Brain microvascular endothelial cell (primary cell): ENCODE data around the gene CCL21.

Experiments used
- DNase-seq: peaks from one replicate; pipeline ENCODE4 v3.0.0-alpha.2; 2020
- H3K27ac ChIP-seq: fragments of 250-450 bp; sonication (Bioruptor Pico); 2 replicates; pipeline ENCODE4 v1.5.1; 2020; ENCODE audit warnings: mild to moderate bottlenecking, moderate library complexity
- H3K27me3 ChIP-seq: fragments of 250-450 bp; sonication (Bioruptor Pico); replicated peaks from 2 replicates; pipeline ENCODE4 v1.5.1; 2020; ENCODE audit warnings: mild to moderate bottlenecking
- H3K36me3 ChIP-seq: fragments of 250-450 bp; sonication (Bioruptor Pico); replicated peaks from 2 replicates; pipeline ENCODE4 v1.5.1; 2020; ENCODE audit warnings: mild to moderate bottlenecking
- H3K4me3 ChIP-seq: 2 replicates; pipeline ENCODE4 v1.5.1; 2011; ENCODE audit warnings: low read depth, mild to moderate bottlenecking, control low read depth, low read length, moderate library complexity
- CTCF ChIP-seq: IDR thresholded peaks from 2 replicates; pipeline ENCODE4 v1.5.1; 2011; ENCODE audit warnings: low read depth, mild to moderate bottlenecking, moderate library complexity, low read length, control low read depth, inconsistent platforms; ENCODE audit errors: missing control alignments
- in situ Hi-C: cut with HindIII; loops from 2 replicates; pipeline ENCODE4 v1.10.0; 2017; ENCODE audit warnings: low sequenced_read_pairs, low pct_ligation_motif_present

The CCL21 gene

GRCh38 chr9:34714007-34714406, 4.1 kb upstream of the CCL21 start:
- no peak for TF ChIP-seq CTCF
- no peaks in the 10 kb centered on the region for H3K36me3 ChIP-seq
- H3K4me3 ChIP-seq = no peak overlapping the region
- H3K27ac ChIP-seq = no peak overlapping the region
- no peak for DNase-seq
- in situ Hi-C loops = no loop called here
- peaks cover 5% of the 10 kb centered on the region for H3K27me3 ChIP-seq

GRCh38 chr9:34712140-34712539, 2.2 kb upstream of the CCL21 start:
- in situ Hi-C loops = no loop called here
- DNase-seq = no peak
- Histone ChIP-seq H3K27me3 (peaks cover 5% of the 10 kb centered on the region), H3K36me3 (no peaks in the 10 kb centered on the region), H3K4me3 (no peak overlapping the region), H3K27ac (no peak overlapping the region)
- TF ChIP-seq CTCF = no peak

GRCh38 chr9:34709196-34709978, 549 bp downstream of the CCL21 start:
- H3K4me3 ChIP-seq = no peak overlapping the region
- TF ChIP-seq CTCF = no peak
- peaks cover 5% of the 10 kb centered on the region for H3K27me3 ChIP-seq
- no peak for DNase-seq
- no peak overlapping the region for H3K27ac ChIP-seq
- in situ Hi-C loops = no loop called here
- H3K36me3 ChIP-seq = no peaks in the 10 kb centered on the region

- in situ Hi-C loops = no loop called here
- Histone ChIP-seq H3K27ac (no peak overlapping the region), H3K4me3 (no peak overlapping the region), H3K27me3 (no peaks in the 10 kb centered on the region), H3K36me3 (no peaks in the 10 kb centered on the region)
- TF ChIP-seq CTCF = no peak
- no peak for DNase-seq
Observed at GRCh38 chr9:34707130-34707529, 2.8 kb downstream of the CCL21 start.

GRCh38 chr9:34701769-34702736, 7.9 kb downstream of the CCL21 start:
- Histone ChIP-seq H3K4me3 (peak overlapping the region; percentile 61), H3K27ac (no peak overlapping the region), H3K36me3 (no peaks in the 10 kb centered on the region), H3K27me3 (no peaks in the 10 kb centered on the region)
- TF ChIP-seq CTCF = peak; percentile 100
- in situ Hi-C loops = no loop called here
- peak; percentile 80 for DNase-seq
